Measurements from ENCODE around the gene SHH. TPM values are rescaled to one million over a fixed set of nuclear protein-coding genes. Genes with fewer than 3 reads are reported as not detected.

The SHH gene
- total and polyA plus RNA-seq, 2 of the 13 experiments (the other 11 are each of a cell fraction or from before 2014, with no cell fraction given): 1.9 to 3.4 TPM

DNA sequence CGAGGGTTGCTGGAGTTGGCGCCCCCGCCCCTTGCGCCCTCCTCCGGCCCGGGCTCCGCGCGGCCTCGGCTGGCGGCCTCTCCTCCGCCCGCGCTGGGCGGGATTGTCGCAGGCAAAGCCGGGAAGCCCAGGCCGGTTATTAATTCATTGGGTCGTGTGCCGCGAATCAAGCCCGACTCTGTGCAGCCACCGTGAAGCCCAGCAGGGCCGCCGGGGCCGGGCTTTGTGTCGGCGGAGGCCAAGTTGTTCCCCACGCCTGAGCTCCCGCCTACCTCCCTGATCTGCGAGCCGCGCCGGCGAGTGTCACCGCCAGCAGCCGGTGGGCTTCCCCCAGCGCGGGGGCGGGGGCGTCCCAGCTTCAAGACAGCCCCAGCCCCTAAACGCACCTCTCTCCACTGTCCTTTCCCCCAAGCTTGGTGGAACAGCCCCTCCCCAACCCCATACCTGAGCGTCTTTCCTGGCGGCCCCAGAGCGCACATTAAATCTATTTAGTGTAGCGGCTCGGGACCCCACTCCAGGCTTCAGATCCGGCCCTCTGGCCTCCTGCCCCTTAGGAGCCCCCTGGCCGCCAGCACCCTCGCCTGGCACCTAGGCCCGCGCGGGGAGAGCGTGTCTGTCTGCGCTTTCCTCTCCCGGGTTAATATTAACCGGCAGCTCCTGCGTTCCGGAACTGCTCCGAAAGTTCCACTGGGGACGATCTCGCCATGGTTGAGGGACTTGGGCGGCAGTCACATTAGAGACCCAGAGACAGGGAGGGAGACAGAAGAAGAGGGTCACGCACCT lies 3.5 kb downstream of the SHH start (continued):
- TF ChIP-seq IRF9 (CRISPR knock-in tag; IDR thresholded peaks at IDR 0.05; ENCODE audit: borderline replicate concordance): no peak; the same call in none of the 2 replicates
- TF ChIP-seq HNF4A (CRISPR knock-in tag; IDR thresholded peaks at IDR 0.05): no peak
- peak; percentile 72 for TF ChIP-seq SAP130 (CRISPR knock-in tag; IDR thresholded peaks at IDR 0.05; ENCODE audit: low read depth)
- TF ChIP-seq ZNF563 (CRISPR knock-in tag; IDR thresholded peaks at IDR 0.05): peak; percentile 82
- no peak for TF ChIP-seq SUZ12 (IDR thresholded peaks at IDR 0.05; ENCODE audit: low read depth, low read length)
- TF ChIP-seq JDP2 (CRISPR knock-in tag; IDR thresholded peaks at IDR 0.05; ENCODE audit: borderline replicate concordance): no peak
- TF ChIP-seq, protein P1, sequence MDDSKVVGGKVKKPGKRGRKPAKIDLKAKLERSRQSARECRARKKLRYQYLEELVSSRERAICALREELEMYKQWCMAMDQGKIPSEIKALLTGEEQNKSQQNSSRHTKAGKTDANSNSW (CRISPR knock-in tag; IDR thresholded peaks at IDR 0.05; ENCODE audit: borderline replicate concordance): no peak
- TF ChIP-seq GATAD2A (CRISPR knock-in tag; IDR thresholded peaks at IDR 0.05): peak; percentile 39; the same call in 1 of the 2 replicates
- no peak for TF ChIP-seq FOXK2 (IDR thresholded peaks at IDR 0.05)
- TF ChIP-seq, protein P2, sequence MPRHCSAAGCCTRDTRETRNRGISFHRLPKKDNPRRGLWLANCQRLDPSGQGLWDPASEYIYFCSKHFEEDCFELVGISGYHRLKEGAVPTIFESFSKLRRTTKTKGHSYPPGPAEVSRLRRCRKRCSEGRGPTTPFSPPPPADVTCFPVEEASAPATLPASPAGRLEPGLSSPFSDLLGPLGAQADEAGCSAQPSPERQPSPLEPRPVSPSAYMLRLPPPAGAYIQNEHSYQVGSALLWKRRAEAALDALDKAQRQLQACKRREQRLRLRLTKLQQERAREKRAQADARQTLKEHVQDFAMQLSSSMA (CRISPR knock-in tag; IDR thresholded peaks at IDR 0.05): no peak
- no peak for TF ChIP-seq ZSCAN22 (CRISPR knock-in tag; IDR thresholded peaks at IDR 0.05)
- TF ChIP-seq ZNF20 (CRISPR knock-in tag; IDR thresholded peaks at IDR 0.05): no peak
- no peak for TF ChIP-seq ZNF256 (CRISPR knock-in tag; conservative IDR thresholded peaks at IDR 0.05)
- TF ChIP-seq FOXJ3 (CRISPR knock-in tag; IDR thresholded peaks at IDR 0.05; ENCODE audit: borderline replicate concordance): no peak
- no peak for TF ChIP-seq NFRKB (IDR thresholded peaks at IDR 0.05)
- no peak for TF ChIP-seq GPN1 (CRISPR knock-in tag; IDR thresholded peaks at IDR 0.05; ENCODE audit: borderline replicate concordance)
- TF ChIP-seq, protein P3, sequence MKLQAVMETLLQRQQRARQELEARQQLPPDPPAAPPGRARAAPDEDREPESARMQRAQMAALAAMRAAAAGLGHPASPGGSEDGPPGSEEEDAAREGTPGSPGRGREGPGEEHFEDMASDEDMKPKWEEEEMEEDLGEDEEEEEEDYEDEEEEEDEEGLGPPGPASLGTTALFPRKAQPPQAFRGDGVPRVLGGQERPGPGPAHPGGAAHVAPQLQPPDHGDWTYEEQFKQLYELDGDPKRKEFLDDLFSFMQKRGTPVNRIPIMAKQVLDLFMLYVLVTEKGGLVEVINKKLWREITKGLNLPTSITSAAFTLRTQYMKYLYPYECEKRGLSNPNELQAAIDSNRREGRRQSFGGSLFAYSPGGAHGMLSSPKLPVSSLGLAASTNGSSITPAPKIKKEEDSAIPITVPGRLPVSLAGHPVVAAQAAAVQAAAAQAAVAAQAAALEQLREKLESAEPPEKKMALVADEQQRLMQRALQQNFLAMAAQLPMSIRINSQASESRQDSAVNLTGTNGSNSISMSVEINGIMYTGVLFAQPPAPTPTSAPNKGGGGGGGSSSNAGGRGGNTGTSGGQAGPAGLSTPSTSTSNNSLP (IDR thresholded peaks at IDR 0.05; ENCODE audit: low read depth, low read length): no peak
- no peak for TF ChIP-seq ZNF720 (CRISPR knock-in tag; IDR thresholded peaks at IDR 0.05)
- no peak for TF ChIP-seq ZNF567 (CRISPR knock-in tag; IDR thresholded peaks at IDR 0.05; ENCODE audit: borderline replicate concordance)
- no peak for TF ChIP-seq NFE2L2 (IDR thresholded peaks at IDR 0.05; ENCODE audit: low read length)
- no peak for TF ChIP-seq RBAK (CRISPR knock-in tag; IDR thresholded peaks at IDR 0.05)
- TF ChIP-seq, protein P4, sequence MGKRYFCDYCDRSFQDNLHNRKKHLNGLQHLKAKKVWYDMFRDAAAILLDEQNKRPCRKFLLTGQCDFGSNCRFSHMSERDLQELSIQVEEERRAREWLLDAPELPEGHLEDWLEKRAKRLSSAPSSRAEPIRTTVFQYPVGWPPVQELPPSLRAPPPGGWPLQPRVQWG (CRISPR knock-in tag; IDR thresholded peaks at IDR 0.05; ENCODE audit: borderline replicate concordance, low read depth): no peak
- TF ChIP-seq CSRNP1 (CRISPR knock-in tag; IDR thresholded peaks at IDR 0.05): 0 out of 2 replicates have a peak, but pooled peaks have one; percentile 24
- TF ChIP-seq HDAC2 (CRISPR knock-in tag; IDR thresholded peaks at IDR 0.05): peak; percentile 55; the same call in 1 of the 2 replicates
- no peak for TF ChIP-seq ZNF460 (CRISPR knock-in tag; IDR thresholded peaks at IDR 0.05; ENCODE audit: borderline replicate concordance)

All from HepG2 (cell line).